OCI-LY3 (cell line): ENCODE data around the gene PDGFC.

ENCODE experiments used
- H2AFZ ChIP-seq: fragments of 200-600, 300-600 bp; shearing (Covaris generic); 2 replicates; pipeline ENCODE4 v1.6.0; 2014; ENCODE audit warnings: antibody characterized with exemption, low read depth, low read length
- H3K27ac ChIP-seq: fragments of 200-600, 300-600 bp; sonication (generic); 2 replicates; pipeline ENCODE4 v1.5.1; 2014; ENCODE audit warnings: mild to moderate bottlenecking, low read length, moderate library complexity, mixed read lengths
- H3K27me3 ChIP-seq: fragments of 200-600, 300-600 bp; sonication (generic); 2 replicates; pipeline ENCODE4 v1.6.1; 2014; ENCODE audit warnings: low read depth, low read length, mixed read lengths
- H3K36me3 ChIP-seq: fragments of 200-600, 300-600 bp; sonication (generic); replicated peaks from 2 replicates; pipeline ENCODE3; 2014; ENCODE audit warnings: low read depth, low read length, mixed read lengths
- H3K4me1 ChIP-seq: fragments of 300-600, 200-600 bp; sonication (generic); 2 replicates; pipeline ENCODE4 v1.6.1; 2014; ENCODE audit warnings: low read length, mixed read lengths
- H3K4me2 ChIP-seq: fragments of 200-600, 300-600 bp; sonication (generic); 2 replicates; pipeline ENCODE4 v1.6.1; 2014; ENCODE audit warnings: low read length, mixed read lengths
- H3K4me3 ChIP-seq: fragments of 300-600, 200-600 bp; sonication (generic); 2 replicates; pipeline ENCODE4 v1.5.1; 2014; ENCODE audit warnings: antibody characterized with exemption, mild to moderate bottlenecking, low read length, moderate library complexity
- H3K79me2 ChIP-seq: fragments of 300-600, 200-600 bp; shearing (Covaris generic); 2 replicates; pipeline ENCODE4 v1.6.1; 2014; ENCODE audit warnings: mild to moderate bottlenecking, low read length, mixed read lengths
- H3K9ac ChIP-seq: fragments of 300-600, 200-600 bp; shearing (Covaris generic); 2 replicates; pipeline ENCODE4 v1.6.0; 2014; ENCODE audit warnings: mild to moderate bottlenecking, low read length, moderate library complexity
- H3K9me3 ChIP-seq: fragments of 200-600, 300-600 bp; shearing (Covaris generic); 2 replicates; pipeline ENCODE4 v1.6.1; 2014; ENCODE audit warnings: low read length, mixed read lengths; ENCODE audit not compliant: insufficient read depth
- H4K20me1 ChIP-seq: fragments of 200-600, 300-600 bp; sonication (generic); 2 replicates; pipeline ENCODE4 v1.6.1; 2016; ENCODE audit warnings: low read length, mixed read lengths; ENCODE audit not compliant: insufficient read depth
- EZH2phosphoT487 ChIP-seq: fragments of 200-600 bp; shearing (Covaris generic); IDR thresholded peaks from 2 replicates; pipeline ENCODE4 v1.6.1; 2018; ENCODE audit warnings: antibody characterized with exemption, mixed run types, low read depth
- TF ChIP-seq, protein P1 (sequence below): fragments of 200-600, 300-600 bp; sonication (generic); IDR thresholded peaks from 2 replicates; pipeline ENCODE4 v1.5.1; 2014; ENCODE audit warnings: antibody characterized with exemption, low read length, low read depth

Gene PDGFC

DNA sequence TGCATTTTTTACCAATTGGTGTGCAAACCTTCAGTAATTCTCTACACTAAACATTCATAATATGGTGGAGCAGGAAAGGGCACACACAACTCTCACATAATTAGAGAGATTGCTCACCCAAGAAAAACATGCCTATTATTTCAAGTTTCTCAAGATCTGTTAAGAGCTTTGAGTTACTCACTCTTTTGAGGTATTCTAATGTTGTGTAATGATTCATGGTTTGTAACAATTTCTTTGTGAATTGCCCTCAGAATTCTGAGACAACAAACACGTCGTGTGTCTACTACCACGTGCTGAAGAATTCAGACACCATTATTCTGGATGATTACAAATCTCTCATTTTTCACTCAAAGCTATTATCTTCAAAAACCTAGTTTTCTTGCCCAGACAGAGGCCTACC is 82.8 kb downstream of the PDGFC start:
- no peak overlapping the region for H3K9ac ChIP-seq
- no peak overlapping the region for H2AFZ ChIP-seq
- no peaks in the 10 kb centered on the region for H3K79me2 ChIP-seq
- H3K4me2 ChIP-seq = no peak overlapping the region
- H3K4me3 ChIP-seq = no peak overlapping the region
- no peak for TF ChIP-seq EZH2phosphoT487
- TF ChIP-seq, protein P1, sequence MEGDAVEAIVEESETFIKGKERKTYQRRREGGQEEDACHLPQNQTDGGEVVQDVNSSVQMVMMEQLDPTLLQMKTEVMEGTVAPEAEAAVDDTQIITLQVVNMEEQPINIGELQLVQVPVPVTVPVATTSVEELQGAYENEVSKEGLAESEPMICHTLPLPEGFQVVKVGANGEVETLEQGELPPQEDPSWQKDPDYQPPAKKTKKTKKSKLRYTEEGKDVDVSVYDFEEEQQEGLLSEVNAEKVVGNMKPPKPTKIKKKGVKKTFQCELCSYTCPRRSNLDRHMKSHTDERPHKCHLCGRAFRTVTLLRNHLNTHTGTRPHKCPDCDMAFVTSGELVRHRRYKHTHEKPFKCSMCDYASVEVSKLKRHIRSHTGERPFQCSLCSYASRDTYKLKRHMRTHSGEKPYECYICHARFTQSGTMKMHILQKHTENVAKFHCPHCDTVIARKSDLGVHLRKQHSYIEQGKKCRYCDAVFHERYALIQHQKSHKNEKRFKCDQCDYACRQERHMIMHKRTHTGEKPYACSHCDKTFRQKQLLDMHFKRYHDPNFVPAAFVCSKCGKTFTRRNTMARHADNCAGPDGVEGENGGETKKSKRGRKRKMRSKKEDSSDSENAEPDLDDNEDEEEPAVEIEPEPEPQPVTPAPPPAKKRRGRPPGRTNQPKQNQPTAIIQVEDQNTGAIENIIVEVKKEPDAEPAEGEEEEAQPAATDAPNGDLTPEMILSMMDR = no peak
- H3K9me3 ChIP-seq = no peaks in the 10 kb centered on the region
- no peak overlapping the region for H3K27ac ChIP-seq
- H3K27me3 ChIP-seq = no peaks in the 10 kb centered on the region
- H3K4me1 ChIP-seq = no peaks in the 10 kb centered on the region
- H3K36me3 ChIP-seq = no peaks in the 10 kb centered on the region
- H4K20me1 ChIP-seq = no peaks in the 10 kb centered on the region

DNA sequence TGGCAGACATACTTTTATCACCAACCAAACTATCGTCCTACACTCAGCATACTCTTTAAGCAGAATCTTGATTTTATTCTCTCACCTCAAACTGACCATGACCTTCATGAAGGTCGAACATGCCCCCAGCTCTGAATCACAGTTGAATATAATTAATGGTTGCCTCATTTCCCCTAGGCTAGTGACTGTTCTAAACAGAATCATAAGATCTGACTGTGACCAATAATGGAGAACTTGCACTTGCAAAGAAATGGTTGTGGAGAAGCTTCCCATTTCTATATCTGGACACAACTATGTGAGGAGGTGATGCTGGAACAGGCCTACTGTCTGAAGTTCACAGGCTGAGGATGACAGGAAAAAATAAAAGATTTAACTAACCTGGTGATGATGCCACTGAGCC is 85.1 kb downstream of the PDGFC start:
- Histone ChIP-seq H3K36me3 (no peaks in the 10 kb centered on the region), H2AFZ (no peak overlapping the region), H3K27ac (no peak overlapping the region), H3K9me3 (no peaks in the 10 kb centered on the region), H3K4me2 (no peak overlapping the region), H3K4me1 (no peaks in the 10 kb centered on the region), H4K20me1 (no peaks in the 10 kb centered on the region), H3K27me3 (no peaks in the 10 kb centered on the region), H3K9ac (no peak overlapping the region), H3K4me3 (no peak overlapping the region), H3K79me2 (no peaks in the 10 kb centered on the region)
- TF ChIP-seq, protein P1 = no peak
- TF ChIP-seq EZH2phosphoT487 = no peak

DNA sequence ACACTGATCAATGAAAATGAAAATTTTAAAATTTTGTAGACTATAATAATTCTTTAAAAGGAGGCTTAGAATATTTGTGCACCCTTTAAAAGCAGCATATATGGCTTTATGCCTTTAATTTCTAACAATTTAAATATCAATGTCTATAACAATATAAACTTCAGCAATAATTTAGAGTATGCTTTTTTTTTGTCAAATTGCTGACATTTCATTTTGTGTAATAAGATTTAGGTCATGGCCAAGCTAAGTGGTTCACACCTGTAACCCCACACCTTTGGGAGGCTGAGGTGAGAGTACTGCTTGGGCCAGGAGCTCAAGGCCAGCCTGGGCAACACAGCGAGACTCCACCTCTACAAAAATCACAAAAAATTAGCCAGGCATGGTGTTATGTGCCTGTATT is 86.2 kb downstream of the PDGFC start:
- H3K9me3 ChIP-seq = no peaks in the 10 kb centered on the region
- no peaks in the 10 kb centered on the region for H3K79me2 ChIP-seq
- H4K20me1 ChIP-seq = no peaks in the 10 kb centered on the region
- no peak overlapping the region for H3K4me2 ChIP-seq
- H2AFZ ChIP-seq = no peak overlapping the region
- no peaks in the 10 kb centered on the region for H3K27me3 ChIP-seq
- no peaks in the 10 kb centered on the region for H3K4me1 ChIP-seq
- no peak for TF ChIP-seq EZH2phosphoT487
- H3K9ac ChIP-seq = no peak overlapping the region
- H3K27ac ChIP-seq = no peak overlapping the region
- no peak overlapping the region for H3K4me3 ChIP-seq
- H3K36me3 ChIP-seq = no peaks in the 10 kb centered on the region

DNA sequence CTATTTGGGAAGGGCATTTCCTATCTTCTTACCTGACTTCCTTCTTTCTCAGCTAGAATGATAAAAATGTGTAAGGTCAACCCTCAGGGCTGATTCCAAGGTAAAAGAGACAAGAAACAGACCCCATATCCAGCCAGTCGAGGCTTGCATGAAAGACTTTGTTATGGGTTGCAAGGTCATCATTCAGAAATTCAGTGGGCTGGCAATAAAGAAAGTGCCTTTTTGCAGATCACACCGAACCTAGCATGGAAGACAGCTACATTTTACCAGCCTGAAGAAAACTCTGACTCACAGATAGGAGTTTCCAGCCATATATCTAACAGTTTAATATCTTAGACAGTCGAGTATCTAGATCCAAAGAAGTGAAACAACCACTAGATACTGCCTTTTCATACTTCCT is 87.4 kb downstream of the PDGFC start:
- TF ChIP-seq, protein P1 = no peak
- no peak for TF ChIP-seq EZH2phosphoT487
- no peaks in the 10 kb centered on the region for H3K9me3 ChIP-seq
- no peaks in the 10 kb centered on the region for H3K4me1 ChIP-seq
- H3K27me3 ChIP-seq = no peaks in the 10 kb centered on the region
- H3K27ac ChIP-seq = no peak overlapping the region
- H3K4me3 ChIP-seq = no peak overlapping the region
- H4K20me1 ChIP-seq = no peaks in the 10 kb centered on the region
- H3K9ac ChIP-seq = no peak overlapping the region
- H3K36me3 ChIP-seq = no peaks in the 10 kb centered on the region
- H3K4me2 ChIP-seq = no peak overlapping the region
- no peak overlapping the region for H2AFZ ChIP-seq
- H3K79me2 ChIP-seq = no peaks in the 10 kb centered on the region

DNA sequence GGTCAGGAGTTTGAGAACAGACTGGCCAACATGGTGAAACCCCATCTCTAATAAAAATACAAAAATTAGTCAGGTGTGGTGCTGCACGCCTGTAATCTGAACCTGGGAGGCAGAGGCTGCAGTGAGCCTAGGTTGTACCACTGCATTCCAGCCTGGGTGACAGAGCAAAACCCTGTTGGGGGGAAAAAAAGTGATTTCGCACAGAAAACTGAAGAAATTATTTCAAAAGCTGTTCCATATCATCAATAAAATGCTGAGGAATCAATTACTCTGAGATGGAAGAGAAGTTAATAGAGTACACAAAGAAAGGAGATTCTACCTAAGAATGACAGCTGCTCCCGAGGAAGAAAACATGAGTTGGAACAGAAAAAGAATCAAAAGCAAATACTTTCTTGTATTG is 95.9 kb downstream of the PDGFC start:
- Histone ChIP-seq H3K4me3 (no peak overlapping the region), H3K9ac (no peak overlapping the region), H4K20me1 (no peaks in the 10 kb centered on the region), H3K79me2 (no peaks in the 10 kb centered on the region), H3K4me1 (no peaks in the 10 kb centered on the region), H3K27me3 (no peaks in the 10 kb centered on the region), H3K4me2 (no peak overlapping the region), H2AFZ (no peak overlapping the region), H3K36me3 (no peaks in the 10 kb centered on the region), H3K27ac (no peak overlapping the region), H3K9me3 (no peaks in the 10 kb centered on the region)
- TF ChIP-seq, protein P1 = no peak
- TF ChIP-seq EZH2phosphoT487 = no peak
